GM12864 (cell line): ENCODE data around the gene HDC.

ENCODE experiments used
- DNase-seq: peaks from one replicate; pipeline ENCODE4 v3.0.0-alpha.2; 2011; ENCODE audit warnings: low read depth
- H3K4me3 ChIP-seq: 2 replicates; pipeline ENCODE4 v1.5.1; 2011; ENCODE audit warnings: mild to moderate bottlenecking, low read depth, low read length, control low read depth
- CTCF ChIP-seq: IDR thresholded peaks from 2 replicates; pipeline ENCODE4 v1.5.1; 2011; ENCODE audit warnings: low read depth, mild to moderate bottlenecking, moderate library complexity, low read length, control low read depth, inconsistent platforms; ENCODE audit errors: missing control alignments

Gene HDC

DNA sequence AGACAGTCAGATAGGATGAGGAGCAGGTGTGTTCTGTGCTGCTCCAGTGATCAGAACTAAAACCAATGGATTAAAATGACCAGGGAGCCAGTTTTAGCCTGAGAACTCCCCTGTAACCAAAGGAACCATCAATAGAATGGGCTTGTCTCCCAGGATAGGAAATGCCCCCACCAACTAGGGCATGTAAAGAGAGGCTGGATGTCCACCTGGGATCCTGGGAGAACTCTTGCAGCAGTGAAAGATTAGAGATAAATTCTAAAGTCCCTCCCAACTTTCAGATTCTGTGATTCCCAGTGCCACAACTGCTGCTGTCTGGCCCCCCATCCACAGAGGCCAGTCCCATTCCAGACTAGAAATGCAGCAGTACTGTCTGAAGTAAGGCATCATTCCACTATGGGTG, 33.8 kb downstream of the HDC start:
- TF ChIP-seq CTCF: no peak
- DNase-seq: no peak
- H3K4me3 ChIP-seq: no peak overlapping the region

- no peak for TF ChIP-seq CTCF
- DNase-seq: no peak
- no peak overlapping the region for H3K4me3 ChIP-seq
These were observed 36.2 kb downstream of the HDC start for GRCh38 chr15:50229336-50229735.

GRCh38 chr15:50228866-50229265, 36.7 kb downstream of the HDC start:
- no peak for DNase-seq
- H3K4me3 ChIP-seq: no peak overlapping the region
- no peak for TF ChIP-seq CTCF

- TF ChIP-seq CTCF: no peak
- no peak for DNase-seq
- H3K4me3 ChIP-seq: no peak overlapping the region
These were observed 38.5 kb downstream of the HDC start for GRCh38 chr15:50227076-50227475.

DNA sequence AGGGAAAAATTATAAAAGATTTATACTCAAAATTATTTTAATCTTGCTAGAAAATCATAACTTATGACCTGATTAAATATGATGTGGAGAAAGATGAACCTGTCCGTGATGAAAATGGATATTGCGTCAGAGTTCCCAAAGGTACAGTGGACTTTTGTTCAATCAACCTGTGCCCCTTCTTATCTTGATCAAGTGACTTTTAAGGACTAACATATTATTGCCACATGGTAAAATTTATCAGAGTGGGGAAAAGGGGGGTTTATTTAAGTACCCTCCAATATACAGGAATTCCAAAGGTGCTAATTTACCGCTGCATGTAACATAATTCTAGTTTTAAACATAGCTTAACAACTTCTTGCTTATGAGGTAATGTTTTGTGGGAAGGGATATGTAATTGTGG, 39.6 kb downstream of the HDC start:
- no peak for TF ChIP-seq CTCF
- no peak for DNase-seq
- no peak overlapping the region for H3K4me3 ChIP-seq

DNA sequence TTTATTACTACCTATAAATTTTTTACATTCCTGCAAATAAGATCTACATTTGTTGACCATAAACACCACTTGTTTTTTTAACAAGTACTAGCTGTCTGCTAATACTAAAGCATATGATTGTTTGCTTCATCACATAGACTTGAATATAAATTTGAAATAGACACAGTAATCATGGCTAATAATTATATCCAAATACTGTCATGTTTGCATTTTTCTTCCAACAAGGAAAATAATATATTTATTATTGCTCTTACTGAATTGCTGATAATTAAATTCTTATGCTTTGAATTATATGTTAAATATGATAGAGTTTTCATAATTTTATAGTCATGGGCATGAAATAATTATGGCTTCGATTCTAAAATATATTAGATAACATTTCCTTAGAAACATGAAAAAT, 40.5 kb downstream of the HDC start:
- no peak for TF ChIP-seq CTCF
- no peak for DNase-seq
- no peak overlapping the region for H3K4me3 ChIP-seq

GRCh38 chr15:50224606-50225005, 40.9 kb downstream of the HDC start:
- no peak overlapping the region for H3K4me3 ChIP-seq
- no peak for TF ChIP-seq CTCF
- no peak for DNase-seq
